Left lobe of liver (tissue), 2 donors: ENCODE data around the gene CCDC157. TPM values are rescaled to one million over a fixed set of nuclear protein-coding genes. Genes with fewer than 3 reads are reported as not detected.
"Not testable (repeated sequence)": the region's sequence is repeated elsewhere in the genome, so short reads cannot be mapped to it uniquely, and the experiment has no call there.

Experiments
- ATAC-seq: fragments of 200-7000 bp; cut with Tn5 transposase; one replicate; pipeline ENCODE4 v1.9.1; 2020; ENCODE audit warnings: mild to moderate bottlenecking, moderate library complexity
- DNase-seq: peaks from one replicate; pipeline ENCODE4 v3.0.0-alpha.2; 2020; ENCODE audit warnings: low spot score
- total RNA-seq: library from RNA; stranded (reverse); gene quantifications from one replicate; pipeline ENCODE4 v1.2.1, GENCODE V29; 2021
- donor health status: DM: no; HTN: no; CAD: no; lungs with moderate emphysema.
- donor health status: DM: no; HTN: yes; CAD: no.

Gene CCDC157
- total RNA-seq, 1 donor from 2014 or later, result 0.78 TPM

GRCh38 chr22:30325724-30326254 is 31.0 kb upstream of the CCDC157 start:
- no peak for DNase-seq
- no peak for ATAC-seq

- peak; percentile 60 for DNase-seq
- peak; percentile 55 for ATAC-seq
Measured at GRCh38 chr22:30326255-30326705, 30.5 kb upstream of the CCDC157 start.

- DNase-seq, result peak; percentile 95
- peak; percentile 90 for ATAC-seq
Measured at GRCh38 chr22:30326706-30327362, 30.0 kb upstream of the CCDC157 start, which contains the start of gene TBC1D10A. Gene TBC1D10A, minus strand, starts transcription at chr22:30326941. Its CDS starts 60 bp downstream, at chr22:30326881.

- DNase-seq, result no peak
Measured at GRCh38 chr22:30327864-30328345, 28.9 kb upstream of the CCDC157 start.

GRCh38 chr22:30328466-30329049 is 28.2 kb upstream of the CCDC157 start:
- ATAC-seq (no peak), DNase-seq (no peak)

More at GRCh38 chr22:30327864-30328345, 28.9 kb upstream of the CCDC157 start:
- no peak for ATAC-seq

- ATAC-seq (no peak), DNase-seq (no peak)
Measured at GRCh38 chr22:30332551-30332950, 24.3 kb upstream of the CCDC157 start.

GRCh38 chr22:30332994-30333706 is 23.7 kb upstream of the CCDC157 start:
- ATAC-seq (no peak), DNase-seq (no peak)

- DNase-seq, result no peak
- ATAC-seq, result no peak
Measured at GRCh38 chr22:30333707-30334087, 23.1 kb upstream of the CCDC157 start.

- no peak for ATAC-seq
- DNase-seq, result no peak
Measured at GRCh38 chr22:30334646-30335045, 22.2 kb upstream of the CCDC157 start.

- ATAC-seq (no peak), DNase-seq (no peak)
Measured at GRCh38 chr22:30335236-30335635, 21.6 kb upstream of the CCDC157 start.

GRCh38 chr22:30336752-30337460 is 19.9 kb upstream of the CCDC157 start:
- peak; percentile 83 for DNase-seq
- ATAC-seq, result peak; percentile 79

- peak; percentile 75 for ATAC-seq
- peak; percentile 80 for DNase-seq
Measured at GRCh38 chr22:30337461-30337778, 19.4 kb upstream of the CCDC157 start.

- not testable (repeated sequence) for ATAC-seq, DNase-seq
Measured at GRCh38 chr22:30338341-30338740, 18.5 kb upstream of the CCDC157 start.

GRCh38 chr22:30338802-30339201 is 18.0 kb upstream of the CCDC157 start:
- ATAC-seq (peak; percentile 46), DNase-seq (peak; percentile 70)

- DNase-seq, result no peak
- ATAC-seq, result no peak
Measured at GRCh38 chr22:30340911-30341685, 15.7 kb upstream of the CCDC157 start.

GRCh38 chr22:30344447-30345200 is 12.2 kb upstream of the CCDC157 start:
- no peak for DNase-seq
- no peak for ATAC-seq

- DNase-seq, result no peak
- ATAC-seq, result no peak
Measured at GRCh38 chr22:30347255-30347892, 9.4 kb upstream of the CCDC157 start.

GRCh38 chr22:30348404-30348803 is 8.4 kb upstream of the CCDC157 start:
- no peak for ATAC-seq
- DNase-seq, result no peak

GRCh38 chr22:30348809-30349208 is 8.0 kb upstream of the CCDC157 start:
- no peak for DNase-seq
- no peak for ATAC-seq
